Measurements from ENCODE around the gene KRTAP5-10. TPM values are rescaled to one million over a fixed set of nuclear protein-coding genes. Genes with fewer than 3 reads are reported as not detected.
"Not testable (repeated sequence)": the region's sequence is repeated elsewhere in the genome, so short reads cannot be mapped to it uniquely, and the experiment has no call there.

KRTAP5-10 gene
- total and polyA plus RNA-seq, 5 donors, result not detected

DNA sequence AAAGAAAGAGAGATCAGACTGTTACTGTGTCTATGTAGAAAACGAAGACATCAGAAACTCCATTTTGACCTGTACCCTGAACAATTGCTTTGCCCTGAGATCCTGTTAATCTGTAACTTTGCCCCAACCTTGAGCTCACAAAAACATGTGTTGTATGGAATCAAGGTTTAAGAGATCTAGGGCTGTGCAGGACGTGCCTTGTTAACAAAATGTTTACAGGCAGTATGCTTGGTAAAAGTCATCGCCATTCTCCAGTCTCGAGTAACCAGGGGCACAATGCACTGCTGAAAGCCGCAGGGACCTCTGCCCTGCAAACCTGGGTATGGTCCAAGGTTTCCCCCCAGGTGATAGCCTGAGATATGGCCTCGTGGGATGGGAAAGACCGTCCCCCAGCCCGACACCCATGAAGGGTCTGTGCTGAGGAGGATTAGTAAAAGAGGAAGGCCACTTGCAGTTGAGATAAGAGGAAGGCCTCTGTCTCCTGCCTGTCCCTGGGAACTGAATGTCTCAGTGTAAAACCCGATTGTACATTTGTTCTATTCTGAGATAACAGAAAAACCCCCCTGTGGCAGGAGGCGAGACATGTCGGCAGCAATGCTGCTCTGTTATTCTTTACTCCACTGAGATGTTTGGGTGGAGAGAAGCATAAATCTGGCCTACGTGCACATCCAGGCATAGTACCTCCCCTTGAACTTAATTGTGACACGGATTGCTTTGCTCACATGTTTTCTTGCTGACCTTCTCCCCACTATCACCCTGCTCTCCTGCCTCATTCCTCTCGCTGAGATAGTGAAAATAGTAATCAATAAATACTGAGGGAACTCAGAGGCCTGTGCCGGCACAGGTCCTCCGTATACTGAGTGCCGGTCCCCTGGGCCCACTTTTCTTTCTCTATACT lies 30.4 kb upstream of the KRTAP5-10 start:
- H3K9me3 ChIP-seq (ENCODE audit: control insufficient read depth, low read length); ATAC-seq; H3K27me3 ChIP-seq (ENCODE audit: control insufficient read depth, insufficient read depth); DNase-seq; H3K4me1 ChIP-seq (ENCODE audit: control insufficient read depth, insufficient read depth, low read length); intact Hi-C loops (cut with DNase I); H3K27ac ChIP-seq (ENCODE audit: low read length); H3K4me3 ChIP-seq (ENCODE audit: low read length): not testable (repeated sequence)
- 56% methylated on average over 17 of the region's 17 CpGs for WGBS

- no peak for ATAC-seq
- no peaks in the 10 kb centered on the region for H3K27me3 ChIP-seq (ENCODE audit: control insufficient read depth, insufficient read depth)
- WGBS, result 96% methylated on average over 9 of the region's 9 CpGs
- H3K9me3 ChIP-seq (ENCODE audit: control insufficient read depth, low read length), result no peaks in the 10 kb centered on the region
- no peak for DNase-seq
- no peak overlapping the region for H3K4me3 ChIP-seq (ENCODE audit: low read length)
- no peak overlapping the region for H3K27ac ChIP-seq (ENCODE audit: low read length)
- H3K4me1 ChIP-seq (ENCODE audit: control insufficient read depth, insufficient read depth, low read length), result no peaks in the 10 kb centered on the region
- intact Hi-C loops (cut with DNase I), result no loop called here
These were observed 29.5 kb upstream of the KRTAP5-10 start for GRCh38 chr11:71535825-71536224.

- H3K4me1 ChIP-seq (ENCODE audit: control insufficient read depth, insufficient read depth, low read length), result no peaks in the 10 kb centered on the region
- no peak overlapping the region for H3K27ac ChIP-seq (ENCODE audit: low read length)
- DNase-seq (no peak), ATAC-seq (no peak)
- H3K27me3 ChIP-seq (ENCODE audit: control insufficient read depth, insufficient read depth), result no peaks in the 10 kb centered on the region
- no peak overlapping the region for H3K4me3 ChIP-seq (ENCODE audit: low read length)
- intact Hi-C loops (cut with DNase I), result no loop called here
- no peaks in the 10 kb centered on the region for H3K9me3 ChIP-seq (ENCODE audit: control insufficient read depth, low read length)
- WGBS, result 84% methylated on average over 9 of the region's 9 CpGs
These were observed 27.8 kb upstream of the KRTAP5-10 start for GRCh38 chr11:71537537-71537936.

DNA sequence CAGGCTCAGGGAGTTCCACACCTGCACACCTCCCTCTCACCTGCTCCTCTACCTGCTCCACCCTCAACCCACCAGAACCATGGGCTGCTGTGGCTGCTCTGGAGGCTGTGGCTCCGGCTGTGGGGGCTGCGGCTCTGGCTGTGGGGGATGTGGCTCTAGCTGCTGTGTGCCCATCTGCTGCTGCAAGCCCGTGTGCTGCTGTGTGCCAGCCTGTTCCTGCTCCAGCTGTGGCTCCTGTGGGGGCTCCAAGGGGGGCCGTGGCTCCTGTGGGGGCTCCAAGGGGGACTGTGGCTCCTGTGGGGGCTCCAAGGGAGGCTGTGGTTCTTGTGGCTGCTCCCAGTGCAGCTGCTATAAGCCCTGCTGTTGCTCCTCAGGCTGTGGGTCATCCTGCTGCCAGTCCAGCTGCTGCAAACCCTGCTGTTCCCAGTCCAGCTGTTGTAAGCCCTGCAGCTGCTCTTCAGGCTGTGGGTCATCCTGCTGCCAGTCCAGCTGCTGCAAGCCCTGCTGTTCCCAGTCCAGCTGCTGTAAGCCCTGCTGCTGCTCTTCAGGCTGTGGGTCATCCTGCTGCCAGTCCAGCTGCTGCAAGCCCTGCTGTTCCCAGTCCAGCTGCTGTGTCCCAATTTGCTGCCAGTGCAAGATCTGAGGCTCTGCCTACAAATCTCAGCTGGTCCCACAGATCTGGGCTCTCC lies 27.2 kb upstream of the KRTAP5-10 start, which contains the start of gene KRTAP5-8:
KRTAP5-8 (plus strand) TSS at position 49 of the 689 bp plus-strand sequence; CDS start at position 80, 31 bp downstream.
- intact Hi-C loops (cut with DNase I); H3K27me3 ChIP-seq (ENCODE audit: control insufficient read depth, insufficient read depth); H3K27ac ChIP-seq (ENCODE audit: low read length); H3K9me3 ChIP-seq (ENCODE audit: control insufficient read depth, low read length); ATAC-seq; H3K4me1 ChIP-seq (ENCODE audit: control insufficient read depth, insufficient read depth, low read length); DNase-seq; H3K4me3 ChIP-seq (ENCODE audit: low read length): not testable (repeated sequence)
- 62% methylated on average over 4 of the region's 4 CpGs for WGBS

- Histone ChIP-seq H3K4me3 (ENCODE audit: low read length) (no peak overlapping the region), H3K9me3 (ENCODE audit: control insufficient read depth, low read length) (no peaks in the 10 kb centered on the region), H3K27ac (ENCODE audit: low read length) (no peak overlapping the region), H3K4me1 (ENCODE audit: control insufficient read depth, insufficient read depth, low read length) (no peaks in the 10 kb centered on the region), H3K27me3 (ENCODE audit: control insufficient read depth, insufficient read depth) (no peaks in the 10 kb centered on the region)
- intact Hi-C loops (cut with DNase I), result no loop called here
- DNase-seq (no peak), ATAC-seq (no peak)
- WGBS, result 85% methylated on average over 4 of the region's 4 CpGs
These were observed 26.7 kb upstream of the KRTAP5-10 start for GRCh38 chr11:71538666-71538990.

- Histone ChIP-seq H3K27ac (ENCODE audit: low read length) (no peak overlapping the region), H3K4me3 (ENCODE audit: low read length) (no peak overlapping the region), H3K4me1 (ENCODE audit: control insufficient read depth, insufficient read depth, low read length) (no peaks in the 10 kb centered on the region), H3K27me3 (ENCODE audit: control insufficient read depth, insufficient read depth) (no peaks in the 10 kb centered on the region), H3K9me3 (ENCODE audit: control insufficient read depth, low read length) (no peaks in the 10 kb centered on the region)
- 74% methylated on average over 11 of the region's 11 CpGs for WGBS
- DNase-seq, result no peak
- no peak for ATAC-seq
- intact Hi-C loops (cut with DNase I), result no loop called here
These were observed 26.3 kb upstream of the KRTAP5-10 start for GRCh38 chr11:71539017-71539416.

- ATAC-seq; H3K27me3 ChIP-seq (ENCODE audit: control insufficient read depth, insufficient read depth); H3K9me3 ChIP-seq (ENCODE audit: control insufficient read depth, low read length); DNase-seq; intact Hi-C loops (cut with DNase I); H3K27ac ChIP-seq (ENCODE audit: low read length); H3K4me1 ChIP-seq (ENCODE audit: control insufficient read depth, insufficient read depth, low read length); H3K4me3 ChIP-seq (ENCODE audit: low read length): not testable (repeated sequence)
- WGBS, result 94% methylated on average over 11 of the region's 11 CpGs
These were observed 25.4 kb upstream of the KRTAP5-10 start for GRCh38 chr11:71539971-71540370.

DNA sequence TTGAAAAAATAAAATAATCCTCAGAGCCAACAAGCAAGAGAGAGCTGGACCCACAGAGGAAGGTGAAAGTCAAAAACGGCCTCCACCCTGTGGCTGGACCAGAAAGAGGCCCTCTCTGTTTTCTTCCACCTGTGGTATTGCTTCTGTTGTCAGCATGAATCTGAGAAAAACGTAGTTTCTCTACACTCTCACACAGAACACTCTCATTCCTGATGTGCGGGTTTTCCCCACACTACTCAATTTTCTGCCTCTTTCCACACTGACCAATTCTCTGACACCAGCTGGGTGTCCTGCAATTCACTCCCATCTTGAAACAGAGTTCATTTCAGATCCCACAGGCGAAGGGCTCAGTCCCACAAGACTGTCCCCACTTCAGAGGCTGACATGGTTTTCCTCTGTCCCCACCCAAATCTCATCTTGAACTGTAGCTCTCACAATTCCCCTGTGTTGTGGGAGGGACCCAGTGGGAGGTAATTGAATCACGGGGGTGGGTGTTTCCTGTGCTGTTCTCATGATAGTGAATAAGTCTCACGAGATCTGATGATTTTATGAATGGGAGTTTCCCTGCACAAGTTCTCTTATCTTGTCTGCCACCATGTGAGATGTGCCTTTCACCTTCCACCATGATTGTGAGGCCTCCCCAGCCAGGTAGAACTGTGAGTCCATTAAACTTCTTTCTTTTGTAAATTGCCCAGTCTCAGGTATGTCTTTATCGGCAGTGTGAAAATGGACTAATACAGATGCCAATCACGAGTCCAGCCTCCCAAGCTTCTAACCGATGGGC lies 24.6 kb upstream of the KRTAP5-10 start:
- H3K4me3 ChIP-seq (ENCODE audit: low read length); H3K9me3 ChIP-seq (ENCODE audit: control insufficient read depth, low read length); H3K27me3 ChIP-seq (ENCODE audit: control insufficient read depth, insufficient read depth); ATAC-seq; DNase-seq; intact Hi-C loops (cut with DNase I); H3K4me1 ChIP-seq (ENCODE audit: control insufficient read depth, insufficient read depth, low read length); H3K27ac ChIP-seq (ENCODE audit: low read length): not testable (repeated sequence)
- WGBS, result 90% methylated on average over 9 of the region's 9 CpGs

DNA sequence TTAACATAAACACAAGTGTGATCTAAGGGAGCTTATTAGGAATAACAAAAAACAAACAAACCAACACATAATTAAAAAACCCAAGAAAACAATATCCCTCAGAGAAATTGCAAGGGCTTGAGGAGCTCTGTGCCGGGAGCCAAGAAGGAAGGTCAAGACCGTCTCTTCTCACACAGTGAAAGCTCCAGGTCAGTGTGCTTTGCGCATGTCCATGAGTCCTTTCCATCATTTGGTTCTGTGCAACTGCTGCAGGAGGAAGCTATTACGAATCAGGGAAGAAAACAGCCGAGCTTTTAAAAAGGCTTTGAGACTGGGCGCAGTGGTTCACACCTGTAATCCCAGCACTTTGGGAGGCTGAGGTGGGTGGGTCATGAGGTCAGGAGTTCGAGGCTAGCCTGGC lies 23.0 kb upstream of the KRTAP5-10 start:
- intact Hi-C loops (cut with DNase I), result no loop called here
- Histone ChIP-seq H3K4me1 (ENCODE audit: control insufficient read depth, insufficient read depth, low read length) (no peaks in the 10 kb centered on the region), H3K9me3 (ENCODE audit: control insufficient read depth, low read length) (no peaks in the 10 kb centered on the region), H3K27me3 (ENCODE audit: control insufficient read depth, insufficient read depth) (no peaks in the 10 kb centered on the region), H3K27ac (ENCODE audit: low read length) (no peak overlapping the region), H3K4me3 (ENCODE audit: low read length) (no peak overlapping the region)
- WGBS, result 92% methylated on average over 7 of the region's 7 CpGs
- no peak for ATAC-seq
- DNase-seq, result no peak

- intact Hi-C loops (cut with DNase I), result no loop called here
- ATAC-seq (no peak), DNase-seq (no peak)
- WGBS, result 62% methylated on average over 15 of the region's 15 CpGs
- Histone ChIP-seq H3K9me3 (ENCODE audit: control insufficient read depth, low read length) (no peaks in the 10 kb centered on the region), H3K4me1 (ENCODE audit: control insufficient read depth, insufficient read depth, low read length) (no peaks in the 10 kb centered on the region), H3K27ac (ENCODE audit: low read length) (no peak overlapping the region), H3K27me3 (ENCODE audit: control insufficient read depth, insufficient read depth) (no peaks in the 10 kb centered on the region), H3K4me3 (ENCODE audit: low read length) (no peak overlapping the region)
These were observed 22.2 kb upstream of the KRTAP5-10 start for GRCh38 chr11:71542879-71543777.

All from right cardiac atrium (tissue), 5 donors.